Ectodermal cell (in vitro differentiated cells): ENCODE results near the gene BLOC1S1.

Experiments used
- H3K27ac ChIP-seq: 2 replicates; pipeline ENCODE4 v1.7.0; 2013; ENCODE audit warnings: mild to moderate bottlenecking, low read depth, low read length; ENCODE audit not compliant: insufficient read depth, poor library complexity, severe bottlenecking
- H3K27me3 ChIP-seq: 2 replicates; pipeline ENCODE4 v1.7.0; 2013; ENCODE audit warnings: mild to moderate bottlenecking, low read length; ENCODE audit not compliant: insufficient read depth, control insufficient read depth, poor library complexity, severe bottlenecking
- H3K36me3 ChIP-seq: one replicate; pipeline ENCODE4 v1.7.0; 2013; ENCODE audit warnings: low read length; ENCODE audit not compliant: control insufficient read depth, insufficient read depth
- H3K4me1 ChIP-seq: one replicate; pipeline ENCODE4 v1.7.0; 2013; ENCODE audit warnings: low read length; ENCODE audit not compliant: control insufficient read depth, insufficient read depth
- H3K4me3 ChIP-seq: 2 replicates; pipeline ENCODE4 v1.7.0; 2013; ENCODE audit warnings: low read depth, low read length, control low read depth; ENCODE audit not compliant: insufficient read depth
- H3K9me3 ChIP-seq: 2 replicates; pipeline ENCODE4 v1.7.0; 2013; ENCODE audit warnings: mild to moderate bottlenecking, low read length, moderate library complexity; ENCODE audit not compliant: control insufficient read depth
- WGBS, 2 experiments: methylation state at CpG; one replicate each; pipeline ENCODE4 v1.1.7; 2013; ENCODE audit warnings: missing lambda C conversion rate in 2 of 2; 5-methylcytosine and 5-hydroxymethylcytosine counted together

BLOC1S1 gene

DNA sequence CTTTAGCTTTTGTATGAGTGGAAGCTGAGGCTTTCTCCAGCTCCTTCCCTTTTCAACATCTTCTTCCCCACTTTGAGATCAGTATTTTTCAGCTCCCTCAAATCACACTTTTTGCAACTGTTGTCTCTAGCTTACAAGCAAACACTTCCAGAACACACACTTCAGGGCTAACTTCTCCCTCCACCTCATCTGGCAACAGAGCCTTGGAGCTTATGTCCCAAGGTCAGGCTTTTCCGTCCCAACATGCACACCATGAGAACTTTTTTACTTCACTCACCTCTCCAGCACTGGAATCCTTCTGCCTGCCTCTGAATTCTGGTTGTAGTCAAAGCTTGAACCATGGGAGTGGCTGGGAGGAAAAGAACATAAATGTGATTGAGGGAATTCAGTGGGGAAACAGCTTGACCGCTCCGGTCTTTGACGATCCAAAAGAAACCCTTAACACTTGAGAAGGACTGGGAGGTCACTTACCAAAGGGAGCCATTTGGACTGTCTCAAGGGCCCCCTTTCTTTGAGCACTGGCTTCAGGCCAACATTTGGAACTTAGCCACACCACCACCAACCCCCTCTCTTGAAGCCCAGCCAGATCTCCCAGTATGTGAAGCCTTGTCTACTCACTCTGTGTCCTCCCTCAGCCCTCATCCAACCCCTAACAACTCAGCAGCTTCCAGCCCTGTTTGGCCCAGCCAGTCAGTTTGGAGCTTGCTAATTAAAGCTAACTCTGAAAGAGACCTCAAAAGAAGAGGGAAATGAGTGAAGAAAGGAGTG, 3.9 kb upstream of the BLOC1S1 start:
- 88 to 92% methylated on average over 4 of the region's 4 CpGs for WGBS, 2 experiments
- peaks cover 9% of the 10 kb centered on the region for H3K27me3 ChIP-seq
- H3K4me1 ChIP-seq = peaks cover 11% of the 10 kb centered on the region
- H3K36me3 ChIP-seq = no peaks in the 10 kb centered on the region
- H3K27ac ChIP-seq = no peak overlapping the region
- no peak overlapping the region for H3K4me3 ChIP-seq
- H3K9me3 ChIP-seq = no peaks in the 10 kb centered on the region

- Histone ChIP-seq H3K9me3 (no peaks in the 10 kb centered on the region), H3K27ac (no peak overlapping the region), H3K4me1 (peaks cover 19% of the 10 kb centered on the region), H3K27me3 (peaks cover 7% of the 10 kb centered on the region), H3K4me3 (no peak overlapping the region), H3K36me3 (no peaks in the 10 kb centered on the region)
- 76 to 93% methylated on average over 1 of the region's 1 CpG for WGBS, 2 experiments
Measured at GRCh38 chr12:55712700-55713415, 3.0 kb upstream of the BLOC1S1 start.

DNA sequence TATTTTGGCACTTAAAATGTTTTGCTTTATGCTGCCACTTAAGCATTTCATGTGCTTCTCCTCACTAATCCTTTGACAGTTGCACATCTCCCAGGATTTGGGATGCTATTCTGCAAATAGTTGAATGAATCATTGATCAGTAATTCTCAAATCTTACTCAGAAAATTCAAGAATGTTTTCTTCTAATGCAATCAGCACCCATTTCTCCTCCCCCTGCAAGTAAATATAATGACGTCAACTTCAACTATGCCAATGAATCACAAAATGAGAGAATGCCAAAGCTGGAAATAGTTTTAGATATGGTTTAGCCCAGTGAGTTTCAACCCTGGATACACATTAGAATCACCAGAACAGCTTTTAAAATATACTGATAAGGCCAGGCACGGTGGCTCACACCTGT, 2.1 kb upstream of the BLOC1S1 start:
- H3K27ac ChIP-seq = no peak overlapping the region

DNA sequence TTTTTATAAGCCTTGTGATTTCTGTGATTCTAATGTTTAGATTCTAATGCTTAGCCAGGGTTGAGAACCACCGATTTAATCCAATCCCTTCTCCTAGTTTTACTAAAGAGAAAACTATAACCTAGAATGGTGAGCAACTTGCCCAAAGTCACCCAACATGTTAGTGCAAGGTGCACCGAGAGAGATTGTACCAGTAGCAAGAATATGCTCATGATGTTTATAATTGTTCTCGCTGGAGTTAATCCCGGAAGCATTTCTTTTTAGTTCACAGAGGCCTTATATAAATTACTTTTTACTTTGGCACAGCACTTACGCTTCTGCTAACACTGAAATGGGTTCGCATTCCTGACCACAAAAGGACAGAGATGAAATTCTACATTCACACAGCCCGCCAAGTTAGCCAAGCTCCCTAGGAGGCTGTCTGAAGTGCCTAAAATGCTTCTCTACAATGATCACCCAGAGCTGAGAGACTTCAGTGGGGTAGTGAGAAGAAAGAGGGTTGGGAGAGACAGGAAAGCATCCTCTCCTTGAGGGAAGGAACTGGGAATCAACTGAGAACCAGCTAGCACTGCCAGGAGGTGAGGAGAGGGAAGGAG, 579 bp upstream of the BLOC1S1 start:
- H3K36me3 ChIP-seq = no peaks in the 10 kb centered on the region
- H3K4me3 ChIP-seq = peak overlapping the region; percentile 90
- WGBS, 2 experiments = 78 to 83% methylated on average over 7 of the region's 7 CpGs
- no peaks in the 10 kb centered on the region for H3K9me3 ChIP-seq
- no peak overlapping the region for H3K27ac ChIP-seq
- peaks cover 7% of the 10 kb centered on the region for H3K27me3 ChIP-seq
- peaks cover 33% of the 10 kb centered on the region for H3K4me1 ChIP-seq

More for the DNA sequence above, 2.1 kb upstream of the BLOC1S1 start:
- H3K36me3 ChIP-seq = no peaks in the 10 kb centered on the region
- 81 to 94% methylated on average over 2 of the region's 2 CpGs for WGBS, 2 experiments
- H3K27me3 ChIP-seq = peaks cover 7% of the 10 kb centered on the region
- H3K4me3 ChIP-seq = no peak overlapping the region
- H3K9me3 ChIP-seq = no peaks in the 10 kb centered on the region
- H3K4me1 ChIP-seq = peaks cover 23% of the 10 kb centered on the region

DNA sequence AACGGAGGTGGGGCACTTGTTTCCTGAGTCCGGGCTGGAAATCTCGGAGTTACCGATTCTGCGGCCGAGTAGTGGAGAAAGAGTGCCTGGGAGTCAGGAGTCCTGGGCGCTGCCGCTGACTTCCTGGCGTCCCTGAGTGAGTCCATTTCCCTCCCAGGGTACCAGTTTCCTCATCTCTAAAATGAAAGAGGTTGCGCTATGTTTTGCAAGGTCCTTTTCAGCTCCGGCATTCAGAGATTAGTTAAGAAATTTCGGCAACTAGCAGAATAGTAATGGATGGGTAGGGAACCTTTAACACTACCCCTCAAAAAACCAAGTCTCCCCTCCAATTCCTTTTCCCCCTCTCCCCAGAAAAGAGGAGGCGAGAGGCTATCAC, 724 bp downstream of the BLOC1S1 start:
- 1 to 3% methylated on average over 10 to 12 of the region's 13 CpGs for WGBS, 2 experiments
- Histone ChIP-seq H3K4me3 (peak overlapping the region; percentile 90), H3K36me3 (no peaks in the 10 kb centered on the region), H3K27me3 (peaks cover 7% of the 10 kb centered on the region), H3K27ac (no peak overlapping the region), H3K4me1 (peaks cover 33% of the 10 kb centered on the region), H3K9me3 (no peaks in the 10 kb centered on the region)

- 34 to 36% methylated on average over 8 of the region's 8 CpGs for WGBS, 2 experiments
- H3K4me3 ChIP-seq = peak overlapping the region; percentile 90
- no peaks in the 10 kb centered on the region for H3K9me3 ChIP-seq
- peaks cover 33% of the 10 kb centered on the region for H3K4me1 ChIP-seq
- no peak overlapping the region for H3K27ac ChIP-seq
- peaks cover 4% of the 10 kb centered on the region for H3K27me3 ChIP-seq
- H3K36me3 ChIP-seq = no peaks in the 10 kb centered on the region
Measured at GRCh38 chr12:55717011-55718007, 1.5 kb downstream of the BLOC1S1 start.

DNA sequence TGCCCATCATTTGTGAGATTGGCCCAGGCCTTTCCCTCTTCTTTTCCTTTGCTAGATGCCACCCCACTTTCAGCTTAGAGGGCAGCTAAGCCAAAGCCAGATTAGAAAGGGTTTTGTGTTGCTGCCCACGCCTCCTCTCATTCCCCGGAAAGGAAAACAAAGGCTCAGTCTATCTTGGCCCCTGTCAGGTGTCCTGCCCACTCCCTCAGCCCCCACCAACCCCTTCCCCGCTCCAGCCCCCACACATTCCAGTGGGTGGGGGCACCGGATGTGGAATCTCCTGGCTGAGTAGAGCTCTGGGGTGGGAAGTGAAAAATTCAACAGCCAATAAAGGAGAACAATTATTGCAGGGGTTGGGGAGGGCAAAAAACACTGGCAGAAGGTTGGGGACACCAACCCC, 2.2 kb downstream of the BLOC1S1 start:
- Histone ChIP-seq H3K9me3 (no peaks in the 10 kb centered on the region), H3K4me3 (no peak overlapping the region), H3K4me1 (peaks cover 33% of the 10 kb centered on the region), H3K27me3 (peaks cover under 1% of the 10 kb centered on the region), H3K27ac (no peak overlapping the region), H3K36me3 (no peaks in the 10 kb centered on the region)
- whole genome bisulfite sequencing, 2 experiments = 3 to 13% methylated on average over 2 to 4 of the region's 4 CpGs

- H3K27ac ChIP-seq = peak overlapping the region; percentile 2
- peaks cover 33% of the 10 kb centered on the region for H3K4me1 ChIP-seq
- no peaks in the 10 kb centered on the region for H3K9me3 ChIP-seq
- no peaks in the 10 kb centered on the region for H3K36me3 ChIP-seq
- 74 to 84% methylated on average over 4 of the region's 4 CpGs for WGBS, 2 experiments
- no peak overlapping the region for H3K4me3 ChIP-seq
- no peaks in the 10 kb centered on the region for H3K27me3 ChIP-seq
Measured at GRCh38 chr12:55718624-55719275, 2.9 kb downstream of the BLOC1S1 start.

GRCh38 chr12:55719371-55719770, 3.5 kb downstream of the BLOC1S1 start:
- H3K4me3 ChIP-seq = no peak overlapping the region
- no peaks in the 10 kb centered on the region for H3K36me3 ChIP-seq
- H3K27ac ChIP-seq = no peak overlapping the region
- H3K9me3 ChIP-seq = no peaks in the 10 kb centered on the region
- no peaks in the 10 kb centered on the region for H3K27me3 ChIP-seq
- 82 to 90% methylated on average over 5 to 7 of the region's 7 CpGs for WGBS, 2 experiments
- H3K4me1 ChIP-seq = peaks cover 33% of the 10 kb centered on the region
